K562 (cell line): ENCODE data around the gene C19orf67. TPM values are rescaled to one million over a fixed set of nuclear protein-coding genes. Genes with fewer than 3 reads are reported as not detected.

Source experiments
- ATAC-seq: fragments of 200-7000 bp; cut with Tn5 transposase; 3 replicates; pipeline ENCODE4 v1.9.1; 2020; ENCODE audit warnings: moderate library complexity
- BruUV-seq: library from RNA; stranded (reverse); fragments of 400-500 nt; replicated peaks from 2 replicates; lab custom pipeline; 2021; lab: Mats Ljungman, UMichigan
- CTCF ChIA-PET: fragments of 300-600 bp; formaldehyde crosslinking; extraction: SDS; loops from one replicate; lab custom pipeline; 2021; ENCODE audit warnings: low intra/inter-chr PET ratio; lab: Yijun Ruan, JAX
- POLR2A ChIA-PET: fragments of 300-600, 350-650 bp; sonication (Branson Sonifier 250); formaldehyde crosslinking; extraction: SDS; loops from one replicate; lab custom pipeline; 2021; ENCODE audit warnings: antibody characterized with exemption, inconsistent platforms; lab: Yijun Ruan, JAX
- DNase-seq, 4 experiments: peaks; one replicate each; pipeline versions ENCODE4 v3.0.0 to v3.0.0-alpha.2; 2011 to 2018; ENCODE audit warnings: low spot score in 3 of 4, mixed read lengths in 3 of 4; ENCODE audit errors: extremely low read depth in 1 of 4
- FAIRE-seq: peaks from 2 replicates; lab custom pipeline; 2011; peaks lifted over from hg19 to GRCh38; lab: Jason Lieb, UNC
- H2AFZ ChIP-seq: 2 replicates; pipeline ENCODE4 v1.6.0; 2011; ENCODE audit warnings: low read depth, low read length, control low read depth, inconsistent platforms
- H3K27ac ChIP-seq: fragments of 200-600 bp; 3 replicates; pipeline ENCODE4 v1.8.0; 2011; ENCODE audit warnings: low read depth, mild to moderate bottlenecking, control low read depth, inconsistent platforms, low read length, moderate library complexity, mixed read lengths; ENCODE audit errors: extremely low read depth
- H3K27me3 ChIP-seq, 2 experiments: fragments of 300-600 bp in 1 of 2; 2 replicates in 1 of 2; 3 replicates in 1 of 2; pipeline versions ENCODE4 v1.6.0 to v1.8.0; 2011; ENCODE audit warnings: inconsistent platforms in 2 of 2, low read length in 2 of 2, mild to moderate bottlenecking in 1 of 2, mixed read lengths in 1 of 2, moderate library complexity in 1 of 2; ENCODE audit not compliant: control insufficient read depth in 2 of 2, insufficient read depth in 2 of 2
- H3K36me3 ChIP-seq: fragments of 300-600 bp; 3 replicates; pipeline ENCODE4 v1.8.0; 2011; ENCODE audit warnings: mild to moderate bottlenecking, low read length, inconsistent platforms; ENCODE audit not compliant: control insufficient read depth, insufficient read depth
- H3K4me1 ChIP-seq, 2 experiments: fragments of 200-600 bp in 1 of 2; replicated peaks in 1 of 2; 2 replicates in 1 of 2; 3 replicates in 1 of 2; pipeline versions ENCODE4 v1.5.1 to v1.8.0; 2011; ENCODE audit warnings: inconsistent platforms in 2 of 2, low read length in 2 of 2, mild to moderate bottlenecking in 1 of 2, mixed read lengths in 1 of 2, moderate library complexity in 1 of 2; ENCODE audit not compliant: control insufficient read depth in 2 of 2, insufficient read depth in 2 of 2
- H3K4me2 ChIP-seq: 2 replicates; pipeline ENCODE4 v1.6.1; 2011; ENCODE audit warnings: low read length, control low read depth, inconsistent platforms, mixed read lengths; ENCODE audit not compliant: insufficient read depth
- H3K4me3 ChIP-seq: fragments of 200-600 bp; sonication (generic), shearing (Covaris generic); 2 replicates; pipeline ENCODE4 v1.5.1; 2016; ENCODE audit warnings: control low read depth, inconsistent platforms
- H3K79me2 ChIP-seq: fragments of 200-600 bp; 3 replicates; pipeline ENCODE4 v1.8.0; 2011; ENCODE audit warnings: low read length, inconsistent platforms; ENCODE audit not compliant: control insufficient read depth, insufficient read depth
- H3K9ac ChIP-seq, 2 experiments: 2 replicates each; pipeline versions ENCODE4 v1.6.0 to v1.6.1; 2011; ENCODE audit warnings: low read depth in 2 of 2, low read length in 2 of 2, control low read depth in 1 of 2, inconsistent platforms in 1 of 2, mild to moderate bottlenecking in 1 of 2, mixed read lengths in 1 of 2; ENCODE audit not compliant: insufficient read depth in 1 of 2
- H3K9me1 ChIP-seq: one replicate; pipeline ENCODE4 v1.6.0; 2011; ENCODE audit warnings: inconsistent platforms, mild to moderate bottlenecking, low read length, moderate library complexity; ENCODE audit not compliant: control insufficient read depth, insufficient read depth
- H3K9me3 ChIP-seq: replicated peaks from 2 replicates; pipeline ENCODE4 v1.5.1; 2011; ENCODE audit warnings: low read depth, low read length, inconsistent platforms; ENCODE audit not compliant: control insufficient read depth, insufficient read depth
- H4K20me1 ChIP-seq: replicated peaks from 2 replicates; pipeline ENCODE4 v1.6.1; 2011; ENCODE audit warnings: low read length, inconsistent platforms, mixed read lengths; ENCODE audit not compliant: control insufficient read depth, insufficient read depth
- BCOR ChIP-seq: fragments of 450-650 bp; IDR thresholded peaks from 2 replicates; pipeline ENCODE4 v1.6.1; 2016
- DACH1 ChIP-seq: fragments of 450-650 bp; IDR thresholded peaks from 2 replicates; pipeline ENCODE4 v1.6.1; 2018; ENCODE audit not compliant: partially characterized antibody
- FUS ChIP-seq: fragments of 200-400 bp; formaldehyde crosslinking; optimal IDR thresholded peaks from 2 replicates; pipeline ENCODE3; 2017; ENCODE audit warnings: low read depth, low read length
- HNRNPLL ChIP-seq: fragments of 200-400 bp; formaldehyde crosslinking; IDR thresholded peaks from 2 replicates; pipeline ENCODE4 v1.6.1; 2017; ENCODE audit warnings: low read length, low read depth, mild to moderate bottlenecking; ENCODE audit not compliant: poor library complexity, severe bottlenecking
- KDM1A ChIP-seq, 2 experiments: fragments of 450-650 bp; IDR thresholded peaks; 2 replicates each; pipeline ENCODE4 v1.6.1; 2016; ENCODE audit warnings: mild to moderate bottlenecking in 2 of 2
- PCBP1 ChIP-seq: fragments of 200-400 bp; formaldehyde crosslinking; IDR thresholded peaks from 2 replicates; pipeline ENCODE4 v1.6.1; 2018; ENCODE audit warnings: mild to moderate bottlenecking, low read depth, low read length; ENCODE audit not compliant: poor library complexity, severe bottlenecking
- RBM25 ChIP-seq: fragments of 200-400 bp; formaldehyde crosslinking; IDR thresholded peaks from 2 replicates; pipeline ENCODE4 v1.6.1; 2018; ENCODE audit warnings: low read length, low read depth, moderate library complexity; ENCODE audit not compliant: severe bottlenecking
- RCOR1 ChIP-seq, 2 experiments: IDR thresholded peaks; 2 replicates each; pipeline ENCODE4 v1.6.1; 2012; ENCODE audit warnings: low read depth in 2 of 2, low read length in 2 of 2, borderline replicate concordance in 1 of 2, improper control_type of control experiment in 1 of 2
- SMARCA5 ChIP-seq: fragments of 450-650 bp; IDR thresholded peaks from 2 replicates; pipeline ENCODE4 v1.6.1; 2016
- XRCC4 ChIP-seq: IDR thresholded peaks from one replicate; pipeline ENCODE4 v1.6.1; 2011; ENCODE audit not compliant: insufficient read depth, insufficient read length; ENCODE audit errors: extremely low read depth
- ZKSCAN1 ChIP-seq: fragments of 150-350 bp; IDR thresholded peaks from 2 replicates; pipeline ENCODE4 v1.6.1; 2016; ENCODE audit warnings: low read depth, low read length
- ZNF785 ChIP-seq: fragments of 250-450 bp; sonication (Bioruptor Pico); IDR thresholded peaks from 2 replicates; pipeline ENCODE4 v1.4.0; 2020; ENCODE audit warnings: mild to moderate bottlenecking
- WGBS: fragments of 100-300 bp; shearing (Covaris generic); methylation state at CpG from one replicate; pipeline ENCODE4 v1.1.6; 2016; ENCODE audit warnings: low coverage, mixed read lengths; ENCODE audit not compliant: insufficient coverage; ENCODE audit errors: missing lambda C conversion rate; 5-methylcytosine and 5-hydroxymethylcytosine counted together
- in situ Hi-C: fragments of 300-500 bp; cut with MboI; formaldehyde crosslinking; loops from 4 replicates; pipeline ENCODE4 v1.15.0; 2018; ENCODE audit warnings: inconsistent platforms, mixed read lengths
- intact Hi-C: fragments of 100-400 bp; cut with micrococcal nuclease; formaldehyde crosslinking; loops from 2 replicates; pipeline ENCODE4 v1.14.2; 2022
- polyA plus RNA-seq, 8 experiments: library from polyadenylated mRNA; depleted of rRNA in 4 of 8; stranded (reverse) in 5 of 8; unstranded in 3 of 8; fragments of >200 nt; fragmentation: Nextera tagmentation in 2 of 8; fragmentation: Illumina TruSeq in 1 of 8; extraction: Ambion mirVana in 2 of 8; extraction: Trizol in 1 of 8; gene quantifications; 2 replicates each; pipeline versions ENCODE4 v1.2.1 to v1.2.3, GENCODE V29; 2011 to 2014; ENCODE audit warnings: inconsistent platforms in 1 of 8, missing spikeins in 1 of 8
- total RNA-seq, 7 experiments: library from RNA; depleted of rRNA in 6 of 7; stranded (reverse); fragments of >200 nt in 6 of 7; fragmentation: Illumina TruSeq in 2 of 7; extraction: Trizol in 2 of 7; gene quantifications; 2 replicates each; pipeline versions ENCODE4 v1.2.1 to v1.2.3, GENCODE V29; 2011 to 2021; ENCODE audit warnings: low replicate concordance in 1 of 7

The C19orf67 gene
- total and polyA plus RNA-seq, 9 of the 15 experiments (the other 6 are each of a cell fraction or from before 2014, with no cell fraction given), result 0.29 to 1.8 (median 0.51) TPM; not detected in 3

DNA sequence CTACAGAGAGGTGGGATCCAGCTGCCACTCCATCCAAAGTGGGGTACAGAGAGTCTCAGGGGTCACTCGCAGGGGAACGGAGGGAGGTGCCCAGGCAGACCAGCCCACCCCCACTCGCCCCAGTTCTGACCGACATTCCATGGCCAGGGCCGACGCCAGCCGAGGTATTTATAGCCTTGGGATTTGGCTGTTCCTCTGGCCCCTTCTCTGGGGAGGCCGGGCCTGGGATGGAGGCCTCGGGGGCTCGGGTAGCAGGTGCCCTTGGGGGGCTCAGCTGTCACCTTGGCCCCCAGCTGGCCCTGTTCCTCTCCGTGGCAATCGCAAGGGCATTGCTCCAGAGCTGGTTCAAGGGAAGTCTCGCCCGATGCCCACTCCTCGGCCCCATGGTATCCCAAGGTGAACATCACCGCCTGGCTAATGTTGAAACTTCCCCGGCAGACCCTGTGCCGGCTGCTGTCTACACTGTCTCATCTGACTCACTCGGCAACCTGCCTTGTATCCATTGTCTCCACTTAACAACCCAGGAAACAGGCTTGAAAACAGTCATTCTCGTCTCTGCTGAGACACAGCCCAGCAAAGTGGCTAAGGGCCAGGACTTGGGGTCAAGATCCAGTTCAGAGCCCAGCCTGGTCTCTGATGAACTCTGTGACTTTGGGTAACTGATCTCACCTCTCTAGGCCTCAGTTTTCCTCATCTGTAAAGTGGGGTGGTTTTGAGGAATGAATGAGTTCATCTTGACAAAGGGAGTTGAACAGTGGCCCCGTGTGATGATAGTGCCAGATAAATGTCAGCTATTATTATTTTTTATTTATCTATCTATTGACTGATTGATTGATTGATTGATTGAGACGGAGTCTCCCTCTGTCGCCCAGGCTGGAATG is 22.2 kb upstream of the C19orf67 start:
- Histone ChIP-seq H3K27me3 (no peaks in the 10 kb centered on the region), H3K9me3 (no peaks in the 10 kb centered on the region), H3K9me1 (no peaks in the 10 kb centered on the region), H3K4me3 (no peak overlapping the region), H2AFZ (no peak overlapping the region), H3K36me3 (peaks cover 15% of the 10 kb centered on the region; the same call in 1 of the 3 replicates), H3K4me2 (no peak overlapping the region), H3K79me2 (no peaks in the 10 kb centered on the region; the same call in 2 of the 3 replicates), H3K9ac (no peak overlapping the region; a peak in 1 of 4 replicates), H3K4me1 (peaks cover 0 to 15% of the 10 kb centered on the region in 2 experiments; a peak in 3 of 5 replicates), H4K20me1 (no peaks in the 10 kb centered on the region), H3K27ac (no peak overlapping the region)
- 88% methylated on average over 19 of the region's 23 CpGs for WGBS
- no TSS peak for BruUV-seq
- ChIA-PET CTCF (no interaction called here), POLR2A (interaction anchor here (0.6 kb wide), 1 partner anchor 13 kb away, joined by 3 read pairs; no protein-coding TSS in a partner anchor)
- TF ChIP-seq HNRNPLL, result no peak
- 0 out of 4 replicates have a peak, but pooled peaks of 1 of the 2 experiments have one; percentile 37 for TF ChIP-seq RCOR1 (IDR thresholded peaks at IDR 0.05; ENCODE audit: borderline replicate concordance in 1 of 2, low read depth in 2 of 2, low read length in 2 of 2)
- no peak for TF ChIP-seq DACH1
- TF ChIP-seq ZKSCAN1, result no peak
- 0 out of 2 replicates have a peak, but pooled peaks have one; percentile 49 for TF ChIP-seq SMARCA5
- peak; percentile 54 to 71; a peak in 3 of 4 replicates for TF ChIP-seq KDM1A (IDR thresholded peaks at IDR 0.05)
- TF ChIP-seq XRCC4, result no peak
- peak; percentile 91 for TF ChIP-seq BCOR
- TF ChIP-seq PCBP1, result no peak
- TF ChIP-seq ZNF785 (CRISPR knock-in tag), result no peak
- TF ChIP-seq FUS, result no peak
- TF ChIP-seq RBM25, result peak; percentile 91
- DNase-seq (no peak), ATAC-seq (no peak), FAIRE-seq (no peak)
- intact Hi-C loops, result no loop called here
- in situ Hi-C loops, result no loop called here
